Heart left ventricle (tissue), 16 donors: ENCODE measurements around the gene DNAAF8. TPM values are rescaled to one million over a fixed set of nuclear protein-coding genes. Genes with fewer than 3 reads are reported as not detected.

Source experiments
- ATAC-seq, 4 donors: fragments of 200-7000 bp; cut with Tn5 transposase; one replicate each; pipeline ENCODE4 v1.9.1; 2020 to 2022; ENCODE audit warnings: moderate library complexity in 4 of 4, mild to moderate bottlenecking in 3 of 4, moderate number of reproducible peaks in 1 of 4
- DNase-seq, 5 donors: peaks; one replicate each; pipeline ENCODE4 v3.0.0-alpha.2; 2020
- H3K27ac ChIP-seq, 12 donors: fragments of 200-600 bp; sonication (generic) in 4 of 12; one replicate each; pipeline versions ENCODE4 v1.5.0 to v1.8.0; 2016 to 2022; ENCODE audit warnings: mild to moderate bottlenecking in 2 of 12
- H3K27me3 ChIP-seq, 9 donors: fragments of 200-600 bp; sonication (generic) in 2 of 9; one replicate each; pipeline versions ENCODE4 v1.5.1 to v1.8.0; 2016 to 2022; ENCODE audit warnings: mild to moderate bottlenecking in 3 of 9
- H3K36me3 ChIP-seq, 9 donors: fragments of 200-600 bp; sonication (generic) in 2 of 9; one replicate each; pipeline versions ENCODE4 v1.5.0 to v1.8.0; 2018 to 2022; ENCODE audit warnings: mild to moderate bottlenecking in 2 of 9
- H3K4me1 ChIP-seq, 12 donors: fragments of 200-600 bp; sonication (generic) in 4 of 12; one replicate each; pipeline versions ENCODE4 v1.5.0 to v1.8.0; 2016 to 2022; ENCODE audit warnings: mild to moderate bottlenecking in 3 of 12
- H3K4me3 ChIP-seq, 12 donors: fragments of 200-600 bp; sonication (generic) in 4 of 12; one replicate each; pipeline versions ENCODE4 v1.5.0 to v1.8.0; 2017 to 2022; ENCODE audit warnings: mild to moderate bottlenecking in 9 of 12, moderate library complexity in 4 of 12
- H3K9me3 ChIP-seq, 12 donors: fragments of 200-600 bp; sonication (generic) in 4 of 12; one replicate each; pipeline versions ENCODE4 v1.5.0 to v1.8.0; 2016 to 2022; ENCODE audit warnings: mild to moderate bottlenecking in 1 of 12
- POLR2A ChIP-seq, 2 donors: fragments of 450-650 bp; IDR thresholded peaks; one replicate each; pipeline ENCODE4 v1.6.1; 2017; ENCODE audit warnings: antibody characterized with exemption in 2 of 2, mild to moderate bottlenecking in 2 of 2, moderate library complexity in 2 of 2
- WGBS, 4 donors: extraction: QIAGEN DNeasy Blood & Tissue Kit in 2 of 4; methylation state at CpG; one replicate each; pipeline versions ENCODE4 v1.1.5 to v1.1.7; 2013 to 2018; 5-methylcytosine and 5-hydroxymethylcytosine counted together
- intact Hi-C, 10 donors: fragments of 100-400 bp; cut with DNase I; formaldehyde crosslinking; loops; one replicate each; pipeline versions ENCODE4 v1.11.1 to v1.14.2; 2022
- polyA plus RNA-seq, 2 donors: library from polyadenylated mRNA; stranded (reverse); fragments of 200-250 nt; gene quantifications; one replicate each; pipeline ENCODE4 v1.2.3, GENCODE V29; 2013
- total RNA-seq, 9 donors: library from RNA; depleted of rRNA in 2 of 9; stranded (reverse); fragments of >200 nt in 2 of 9; fragmentation: NEBNext Ultra II Directional in 3 of 9; extraction: Animal tissue kit (Norgen Biotek cat#: 25700) in 3 of 9; gene quantifications; one replicate each; pipeline versions ENCODE4 v1.1.0 to v1.2.4, GENCODE V29; 2016 to 2023
- TF ChIP-seq, protein P1 (sequence below), 12 donors: fragments of 200-600 bp; sonication (generic) in 4 of 12; IDR thresholded peaks; one replicate each; pipeline versions ENCODE4 v1.5.0 to v1.8.0; 2018 to 2022; ENCODE audit warnings: antibody characterized with exemption in 12 of 12, mild to moderate bottlenecking in 5 of 12
- donor health status: ischemic (EF 13 %, LVEDD 7.1; RV severe dilation, severe dysfunction).
- donor health status: healthy with polysubstance abuse.
- donor health status: DM: no; HTN: yes; CAD: no.
- donor health status: DM: no; HTN: no; CAD: no.
- donor health status: ischemic (EF 25% LVEDD 6.9; RV normal size, moderate dysfunction).
- donor health status: ischemic (EF 25% LVEDD 5.7; RV mildly dilated, moderate dysfunction).
- donor health status: healthy.
- donor health status: DM: yes; HTN: yes; CAD: no.
- donor health status: ischemic (EF 35%, LVEDD 5.7; RV mildly dilated, moderate dysfunction).
- donor health status: nonischemic (EF 11% LVEDD 7.7; RV severe dilation, severe dysfunction).
- donor health status: DM: yes; HTN: yes; CAD: no.
- donor health status: PGD.
- donor health status: ischemic (EF 29% LVEDD 5.4; RV normal size, mild dysfunction).
- donor health status: nonischemic (EF 23%, LVEDD 6.1; RV moderate dilation, normal function).

DNAAF8 gene
- total and polyA plus RNA-seq, 11 donors: 0.34 to 3.4 (median 0.91) TPM

DNA sequence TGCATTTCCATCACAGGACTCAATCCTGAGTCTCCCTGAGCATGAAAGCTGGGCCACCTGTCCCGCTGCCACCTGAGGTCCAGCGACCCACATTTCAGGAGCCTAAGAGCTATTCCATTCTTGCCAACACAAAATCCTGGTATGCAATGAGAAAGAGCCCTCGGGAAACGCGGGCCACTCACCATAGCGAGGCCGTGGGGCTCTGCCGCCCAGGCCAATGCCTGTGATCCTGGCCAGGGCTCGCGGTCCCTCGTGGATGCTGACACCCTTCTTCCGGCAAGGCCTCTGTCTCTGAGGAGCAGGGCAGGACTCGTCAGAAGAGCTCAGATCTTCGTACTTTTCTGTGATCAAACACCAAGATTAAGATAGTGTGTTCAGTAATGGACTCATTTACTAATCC, 29.4 kb upstream of the DNAAF8 start:
- no peak for DNase-seq

GRCh38 chr16:4706871-4707270, 27.5 kb upstream of the DNAAF8 start:
- intact Hi-C loops: no loop called here
- 91 to 94% (median 92%) methylated on average over 7 of the region's 7 CpGs for WGBS, 4 donors
- DNase-seq (no peak), ATAC-seq (no peak)
- TF ChIP-seq, protein P1, sequence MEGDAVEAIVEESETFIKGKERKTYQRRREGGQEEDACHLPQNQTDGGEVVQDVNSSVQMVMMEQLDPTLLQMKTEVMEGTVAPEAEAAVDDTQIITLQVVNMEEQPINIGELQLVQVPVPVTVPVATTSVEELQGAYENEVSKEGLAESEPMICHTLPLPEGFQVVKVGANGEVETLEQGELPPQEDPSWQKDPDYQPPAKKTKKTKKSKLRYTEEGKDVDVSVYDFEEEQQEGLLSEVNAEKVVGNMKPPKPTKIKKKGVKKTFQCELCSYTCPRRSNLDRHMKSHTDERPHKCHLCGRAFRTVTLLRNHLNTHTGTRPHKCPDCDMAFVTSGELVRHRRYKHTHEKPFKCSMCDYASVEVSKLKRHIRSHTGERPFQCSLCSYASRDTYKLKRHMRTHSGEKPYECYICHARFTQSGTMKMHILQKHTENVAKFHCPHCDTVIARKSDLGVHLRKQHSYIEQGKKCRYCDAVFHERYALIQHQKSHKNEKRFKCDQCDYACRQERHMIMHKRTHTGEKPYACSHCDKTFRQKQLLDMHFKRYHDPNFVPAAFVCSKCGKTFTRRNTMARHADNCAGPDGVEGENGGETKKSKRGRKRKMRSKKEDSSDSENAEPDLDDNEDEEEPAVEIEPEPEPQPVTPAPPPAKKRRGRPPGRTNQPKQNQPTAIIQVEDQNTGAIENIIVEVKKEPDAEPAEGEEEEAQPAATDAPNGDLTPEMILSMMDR (IDR thresholded peaks at IDR 0.05): no peak
- no peak for TF ChIP-seq POLR2A (IDR thresholded peaks at IDR 0.05)
- H3K27ac ChIP-seq: no peak overlapping the region
- H3K4me3 ChIP-seq: no peak overlapping the region
- no peaks in the 10 kb centered on the region for H3K27me3 ChIP-seq
- H3K36me3 ChIP-seq: peaks cover 0 to 90% (median 72%) of the 10 kb centered on the region in 9 donors
- H3K4me1 ChIP-seq: no peaks in the 10 kb centered on the region
- no peaks in the 10 kb centered on the region for H3K9me3 ChIP-seq

More for the DNA sequence above, 29.4 kb upstream of the DNAAF8 start:
- peaks cover 0 to 90% (median 76%) of the 10 kb centered on the region in 9 donors for H3K36me3 ChIP-seq
- WGBS, 4 donors: 91 to 96% (median 96%) methylated on average over 14 of the region's 14 CpGs
- ATAC-seq: no peak
- no peaks in the 10 kb centered on the region for H3K27me3 ChIP-seq
- no peak overlapping the region for H3K27ac ChIP-seq
- no peaks in the 10 kb centered on the region for H3K9me3 ChIP-seq
- intact Hi-C loops: no loop called here
- H3K4me3 ChIP-seq: no peak overlapping the region
- H3K4me1 ChIP-seq: peaks cover 0 to 6% (median 0%) of the 10 kb centered on the region in 12 donors
- TF ChIP-seq, protein P1 (IDR thresholded peaks at IDR 0.05): no peak
- no peak for TF ChIP-seq POLR2A (IDR thresholded peaks at IDR 0.05)

DNA sequence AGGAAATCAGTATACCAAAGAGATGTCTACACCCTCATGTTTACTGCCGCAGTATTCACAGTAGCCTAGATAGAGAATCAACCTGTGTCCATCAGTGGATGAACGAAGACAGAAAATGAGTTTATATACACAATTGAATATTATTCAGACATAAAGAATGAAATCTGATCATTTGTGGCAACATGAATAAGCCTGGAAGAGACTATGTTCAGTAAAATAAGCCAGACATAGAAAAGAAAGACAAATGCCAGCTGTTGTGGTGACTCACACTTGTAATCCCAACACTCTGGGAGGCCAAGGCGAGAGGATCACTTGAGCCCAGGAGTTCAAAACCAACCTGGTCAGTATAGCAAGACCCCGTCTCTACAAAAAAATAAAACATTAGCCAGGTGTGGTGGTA, 24.9 kb upstream of the DNAAF8 start:
- ATAC-seq: no peak
- DNase-seq: no peak
- no peak overlapping the region for H3K4me3 ChIP-seq
- peaks cover 0 to 94% (median 76%) of the 10 kb centered on the region in 9 donors for H3K36me3 ChIP-seq
- no peaks in the 10 kb centered on the region for H3K9me3 ChIP-seq
- WGBS, 4 donors: 96 to 98% (median 97%) methylated on average over 4 of the region's 4 CpGs
- intact Hi-C loops: no loop called here
- TF ChIP-seq, protein P1 (IDR thresholded peaks at IDR 0.05): no peak
- no peak for TF ChIP-seq POLR2A (IDR thresholded peaks at IDR 0.05)
- H3K4me1 ChIP-seq: no peaks in the 10 kb centered on the region
- H3K27me3 ChIP-seq: no peaks in the 10 kb centered on the region
- H3K27ac ChIP-seq: no peak overlapping the region

- H3K27me3 ChIP-seq: no peaks in the 10 kb centered on the region
- WGBS, 4 donors: 83 to 87% (median 86%) methylated on average over 15 to 18 of the region's 18 CpGs
- H3K27ac ChIP-seq: no peak overlapping the region
- peaks cover 0 to 83% (median 59%) of the 10 kb centered on the region in 9 donors for H3K36me3 ChIP-seq
- no peak for ATAC-seq
- H3K9me3 ChIP-seq: no peaks in the 10 kb centered on the region
- TF ChIP-seq, protein P1 (IDR thresholded peaks at IDR 0.05): no peak
- no peak for TF ChIP-seq POLR2A (IDR thresholded peaks at IDR 0.05)
- no peaks in the 10 kb centered on the region for H3K4me1 ChIP-seq
- H3K4me3 ChIP-seq: no peak overlapping the region
- intact Hi-C loops: no loop called here
- no peak for DNase-seq
Observed at GRCh38 chr16:4713663-4714501, 20.5 kb upstream of the DNAAF8 start.
